NCI-H1417 (cell line): ENCODE results near the gene EIF4EBP2.
A peak's percentile ranks its signal among the peaks of the same experiment; 100 is the strongest.

Experiments used
- DNase-seq, 3 experiments: peaks; one replicate each; lab custom pipeline; 2025; lab: John Stamatoyannopoulos, UW

EIF4EBP2 gene

GRCh38 chr10:70378122-70378521 is 25.8 kb upstream of the EIF4EBP2 start:
- peak in 1 of 3 experiments; percentile 10 for DNase-seq

GRCh38 chr10:70379581-70380176 is 24.3 kb upstream of the EIF4EBP2 start:
- DNase-seq = peak in 1 of 3 experiments; percentile 39

- DNase-seq = peak in 1 of 3 experiments; percentile 13
These were observed 23.4 kb upstream of the EIF4EBP2 start for GRCh38 chr10:70380350-70381135.

- DNase-seq = peak; percentile 48 to 86 (median 85)
These were observed 22.2 kb upstream of the EIF4EBP2 start for GRCh38 chr10:70381471-70382421.

GRCh38 chr10:70391654-70392053 is 12.3 kb upstream of the EIF4EBP2 start:
- DNase-seq = no peak

GRCh38 chr10:70396140-70396539 is 7.8 kb upstream of the EIF4EBP2 start:
- no peak for DNase-seq

- DNase-seq = no peak
These were observed 4.8 kb upstream of the EIF4EBP2 start for GRCh38 chr10:70399177-70399576.

GRCh38 chr10:70403483-70404035 is 386 bp upstream of the EIF4EBP2 start:
- DNase-seq = no peak

GRCh38 chr10:70404787-70405036 is 767 bp downstream of the EIF4EBP2 start:
- DNase-seq = peak in 1 of 3 experiments; percentile 44

GRCh38 chr10:70405037-70405824 is 1.3 kb downstream of the EIF4EBP2 start:
- peak in 2 of 3 experiments; percentile 24 to 44 for DNase-seq

GRCh38 chr10:70409772-70410171 is 5.8 kb downstream of the EIF4EBP2 start:
- no peak for DNase-seq

GRCh38 chr10:70410608-70411007 is 6.7 kb downstream of the EIF4EBP2 start:
- DNase-seq = no peak

- no peak for DNase-seq
These were observed 8.4 kb downstream of the EIF4EBP2 start for GRCh38 chr10:70412356-70412755.

GRCh38 chr10:70417568-70417967 is 13.6 kb downstream of the EIF4EBP2 start:
- DNase-seq = no peak

GRCh38 chr10:70418229-70418628 is 14.3 kb downstream of the EIF4EBP2 start:
- no peak for DNase-seq

- no peak for DNase-seq
These were observed 14.8 kb downstream of the EIF4EBP2 start for GRCh38 chr10:70418713-70419112.

- no peak for DNase-seq
These were observed 20.4 kb downstream of the EIF4EBP2 start for GRCh38 chr10:70424320-70424719.

- no peak for DNase-seq
These were observed 21.2 kb downstream of the EIF4EBP2 start for GRCh38 chr10:70425096-70425495.

- DNase-seq = no peak
These were observed 22.9 kb downstream of the EIF4EBP2 start for GRCh38 chr10:70426823-70427222.

- no peak for DNase-seq
These were observed 26.8 kb downstream of the EIF4EBP2 start for GRCh38 chr10:70430493-70431445.
